GM21390 (cell line): Measurements from ENCODE around the gene CST9.

ENCODE experiments used
- ATAC-seq: cut with Tn5 transposase; IDR thresholded peaks from one replicate; pipeline ENCODE4 v1.9.1; 2021; ENCODE audit not compliant: unreplicated experiment

Gene CST9

GRCh38 chr20:23554401-23554800 is 51.3 kb downstream of the CST9 start:
- ATAC-seq = no peak
